RCC 7860 (cell line): ENCODE measurements around the gene TLE7.
A peak's percentile ranks its signal among the peaks of the same experiment; 100 is the strongest.

Experiments used
- DNase-seq: peaks from one replicate; pipeline ENCODE4 v3.0.0-alpha.2; 2015; ENCODE audit warnings: low spot score
- FAIRE-seq: peaks from 2 replicates; lab custom pipeline; 2012; peaks lifted over from hg19 to GRCh38; lab: Jason Lieb, UNC

TLE7 gene

DNA sequence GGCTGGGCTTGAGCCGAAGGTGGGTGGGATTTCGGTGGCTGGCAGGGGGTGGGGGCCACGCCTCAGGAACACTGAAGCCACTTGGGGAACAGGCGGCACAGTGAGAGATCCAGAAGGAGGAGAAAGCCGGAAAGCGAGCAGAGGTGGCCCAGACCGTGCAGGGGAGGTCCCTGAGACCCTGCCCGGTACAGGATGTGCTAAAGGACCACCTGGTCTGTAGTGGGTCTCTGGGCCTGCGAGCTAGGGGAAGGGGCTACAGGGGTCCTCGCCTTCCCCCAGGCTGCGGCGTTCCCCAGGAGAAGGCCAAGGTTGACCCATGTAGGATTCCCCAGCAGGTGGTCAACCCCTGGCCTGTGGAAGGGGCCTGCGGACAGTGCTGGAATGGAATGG, at the start of gene TLE7:
TSS of gene TLE7 (minus strand) at position 4 of the 390 bp plus-strand sequence. CDS start 8,730 bp downstream, outside the sequence.
- DNase-seq (no peak), FAIRE-seq (no peak)

DNA sequence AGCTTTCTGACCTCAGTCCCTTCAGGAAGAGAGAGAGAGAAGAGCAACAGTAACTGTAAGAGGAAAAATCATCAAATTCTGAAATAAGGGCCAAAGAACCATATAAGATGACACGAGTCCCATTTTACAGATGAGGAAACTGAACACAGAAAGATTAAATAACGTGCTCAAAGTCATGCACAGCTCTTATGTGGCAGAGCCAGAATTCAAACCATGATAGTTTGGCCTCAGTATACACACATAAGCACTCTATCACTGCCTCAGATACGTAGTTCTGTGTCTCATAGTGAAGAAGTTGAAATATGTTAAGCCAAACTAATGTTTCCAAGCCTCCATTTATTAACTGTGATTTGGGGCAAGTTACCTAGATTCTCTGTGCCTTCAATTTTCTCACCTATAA, 49.2 kb upstream of the TLE7 start:
- no peak for DNase-seq
- no peak for FAIRE-seq

DNA sequence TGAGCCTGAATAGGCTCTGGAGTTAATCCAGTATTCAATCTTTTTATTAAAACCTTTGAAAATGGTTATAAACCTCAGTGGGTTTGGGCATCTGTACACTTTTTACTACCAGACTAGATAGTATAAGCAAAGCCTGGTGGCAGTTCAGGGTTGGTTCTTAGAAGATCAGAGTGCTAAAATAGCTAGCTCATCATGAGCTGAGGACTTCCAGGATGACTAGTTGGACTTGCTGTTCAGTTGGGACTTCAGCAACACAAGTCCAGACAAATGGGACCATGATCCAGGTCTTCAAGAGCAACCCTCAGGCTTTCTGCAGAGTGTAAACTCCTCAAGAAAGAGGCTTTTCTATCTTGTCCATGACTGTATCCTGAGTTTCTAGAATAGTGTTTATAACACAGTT, 48.5 kb upstream of the TLE7 start:
- no peak for FAIRE-seq
- DNase-seq = no peak

GRCh38 chr16:71489122-71489521, 47.3 kb upstream of the TLE7 start, which contains the start of gene ZNF19:
Gene ZNF19 (minus strand): TSS chr16:71489324. CDS start chr16:71482114, 7,210 bp downstream.
- DNase-seq (no peak), FAIRE-seq (no peak)

DNA sequence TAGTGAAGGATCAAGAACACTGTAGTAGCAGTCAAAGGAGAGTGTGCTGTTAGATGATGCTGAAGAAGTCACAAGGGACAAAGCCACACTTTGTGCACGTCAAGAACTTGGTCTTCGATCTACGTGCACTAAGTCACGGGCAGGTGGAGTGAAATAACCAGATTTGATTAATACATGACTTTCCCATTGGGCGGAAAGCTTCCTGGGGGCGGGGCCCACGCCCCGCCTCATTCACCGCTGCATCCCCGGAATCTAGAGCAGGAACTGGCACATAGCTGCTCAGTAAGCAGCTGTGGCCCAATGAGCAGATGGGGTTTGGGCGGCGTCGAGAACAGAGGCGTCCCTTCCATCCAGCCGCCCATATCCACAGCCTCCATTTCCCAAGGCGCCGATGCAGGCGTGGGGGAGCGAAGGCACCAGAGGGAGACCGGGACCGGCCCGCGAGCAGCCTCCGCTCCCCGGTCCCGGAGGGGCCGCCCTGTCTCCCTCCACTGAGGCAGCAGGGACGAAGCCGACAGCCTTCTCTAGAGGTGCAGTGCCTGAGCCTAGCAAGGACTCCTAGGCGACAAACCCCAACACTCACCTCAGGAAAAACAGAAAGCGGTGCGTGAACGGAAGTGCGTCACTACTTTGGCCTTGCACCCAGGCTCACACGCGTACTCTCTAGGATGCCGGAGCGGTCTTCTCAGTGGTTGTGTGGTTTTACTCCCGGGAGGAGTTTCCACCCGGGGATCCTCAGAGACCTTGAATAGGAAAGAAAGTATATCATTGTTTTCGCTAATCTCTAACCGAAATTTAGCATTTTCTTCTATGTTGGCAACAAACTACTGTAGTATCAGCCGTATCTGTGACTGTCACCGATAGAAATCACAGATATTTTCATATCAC, 42.4 kb upstream of the TLE7 start:
- peak; percentile 73 for FAIRE-seq
- peak; percentile 82 for DNase-seq

- DNase-seq (no peak), FAIRE-seq (no peak)
These were observed 40.7 kb upstream of the TLE7 start for GRCh38 chr16:71482569-71482968.

DNA sequence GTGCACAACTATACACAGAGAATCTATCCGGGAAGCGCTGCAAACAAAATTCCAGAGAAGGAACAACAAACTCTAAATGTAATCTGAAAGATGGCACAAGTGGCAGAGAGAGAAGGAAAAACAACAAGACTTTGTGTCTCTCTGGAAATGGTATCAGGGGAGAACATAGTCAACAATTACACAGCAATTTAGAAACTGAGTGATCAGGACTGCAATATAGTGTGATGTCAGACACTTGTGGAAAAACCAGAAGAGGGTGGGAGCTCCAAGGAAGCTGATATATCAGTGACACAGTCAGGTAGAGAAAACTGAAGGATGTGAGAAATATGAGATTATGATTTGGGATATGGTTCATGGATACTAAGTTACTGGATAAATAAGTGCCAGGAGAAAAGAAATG, 39.1 kb upstream of the TLE7 start:
- DNase-seq = no peak
- FAIRE-seq = no peak

DNA sequence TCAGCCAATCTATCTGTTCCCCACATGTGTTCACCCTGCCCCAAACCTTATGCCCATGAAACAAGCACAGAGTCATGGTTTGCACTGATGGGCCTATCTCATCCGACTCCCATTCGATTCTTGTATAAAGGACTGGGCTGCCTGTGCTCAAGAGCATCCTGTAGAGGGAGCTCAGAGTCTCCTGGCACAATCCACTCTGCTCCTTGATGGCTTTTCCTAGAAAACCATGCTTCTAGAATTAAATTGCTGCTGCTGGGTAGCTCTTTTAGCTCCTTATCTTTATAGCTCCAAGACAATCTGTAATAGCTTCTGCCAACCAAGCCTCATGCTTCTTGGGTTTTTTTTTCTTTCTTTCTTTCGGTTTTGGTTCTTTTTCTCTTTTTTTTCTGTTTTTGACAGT, 37.6 kb upstream of the TLE7 start:
- DNase-seq (no peak), FAIRE-seq (no peak)

- FAIRE-seq (no peak), DNase-seq (no peak)
These were observed 34.7 kb upstream of the TLE7 start for GRCh38 chr16:71476457-71477124.

- FAIRE-seq (peak; percentile 93), DNase-seq (peak; percentile 92)
These were observed 33.0 kb upstream of the TLE7 start for GRCh38 chr16:71474864-71475263.

GRCh38 chr16:71473891-71474290, 32.0 kb upstream of the TLE7 start:
- DNase-seq = peak; percentile 76
- no peak for FAIRE-seq

DNA sequence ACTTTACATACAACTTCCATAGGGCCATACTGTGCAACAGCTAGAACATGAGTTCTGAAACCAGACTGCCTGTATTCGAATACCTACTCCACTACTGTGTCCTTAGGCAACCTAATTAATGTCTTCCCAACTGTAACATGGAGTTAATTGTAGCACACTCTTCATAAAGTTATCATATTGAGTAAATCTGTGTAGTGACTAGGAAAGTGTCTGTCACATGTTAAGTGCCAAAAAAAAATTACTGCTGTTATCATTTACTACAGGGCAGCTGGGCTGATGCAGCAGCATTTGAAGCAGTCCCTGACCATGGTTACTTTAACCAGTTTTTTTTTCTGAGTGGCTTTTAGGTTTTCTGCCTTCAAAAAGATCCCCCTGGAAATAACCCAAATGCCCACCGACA, 31.1 kb upstream of the TLE7 start:
- FAIRE-seq = no peak

DNA sequence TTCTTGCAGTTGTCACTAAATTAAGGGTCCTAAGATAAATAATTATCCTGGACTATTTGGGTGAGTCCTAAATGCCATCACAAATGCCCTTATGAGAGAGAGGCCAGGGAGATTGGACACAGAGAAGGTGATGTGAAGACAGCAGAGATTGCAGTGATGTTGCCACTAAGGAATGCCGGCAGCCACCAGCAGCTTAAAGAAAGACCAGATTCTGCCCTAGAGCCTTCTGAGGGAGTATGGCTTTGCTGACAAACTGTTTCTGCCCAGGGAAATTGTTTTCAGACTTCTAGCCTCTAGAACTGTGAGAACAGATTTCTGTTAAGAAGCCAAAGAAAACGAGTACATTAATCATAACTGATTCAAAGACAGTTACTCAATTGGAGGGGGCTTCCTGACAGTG, 30.2 kb upstream of the TLE7 start:
- FAIRE-seq (no peak), DNase-seq (no peak)

More for the DNA sequence above, 31.1 kb upstream of the TLE7 start:
- no peak for DNase-seq

- DNase-seq (no peak), FAIRE-seq (no peak)
These were observed 26.0 kb upstream of the TLE7 start for GRCh38 chr16:71467810-71468209.

- no peak for FAIRE-seq
- DNase-seq = no peak
These were observed 22.4 kb upstream of the TLE7 start for GRCh38 chr16:71464231-71464630.

- DNase-seq = peak; percentile 55
- no peak for FAIRE-seq
These were observed 20.1 kb upstream of the TLE7 start, which contains the start of gene ZNF23 for GRCh38 chr16:71461686-71462648. Gene ZNF23 (minus strand): TSS chr16:71462247. CDS start chr16:71456796, 5,451 bp downstream.

- FAIRE-seq (no peak), DNase-seq (no peak)
These were observed 19.1 kb upstream of the TLE7 start for GRCh38 chr16:71460941-71461340.

- no peak for FAIRE-seq
- no peak for DNase-seq
These were observed 18.4 kb upstream of the TLE7 start for GRCh38 chr16:71460236-71460635.

- no peak for DNase-seq
- no peak for FAIRE-seq
These were observed 17.7 kb upstream of the TLE7 start for GRCh38 chr16:71459510-71459909.

GRCh38 chr16:71456801-71457200, 14.9 kb upstream of the TLE7 start:
- DNase-seq (no peak), FAIRE-seq (no peak)

DNA sequence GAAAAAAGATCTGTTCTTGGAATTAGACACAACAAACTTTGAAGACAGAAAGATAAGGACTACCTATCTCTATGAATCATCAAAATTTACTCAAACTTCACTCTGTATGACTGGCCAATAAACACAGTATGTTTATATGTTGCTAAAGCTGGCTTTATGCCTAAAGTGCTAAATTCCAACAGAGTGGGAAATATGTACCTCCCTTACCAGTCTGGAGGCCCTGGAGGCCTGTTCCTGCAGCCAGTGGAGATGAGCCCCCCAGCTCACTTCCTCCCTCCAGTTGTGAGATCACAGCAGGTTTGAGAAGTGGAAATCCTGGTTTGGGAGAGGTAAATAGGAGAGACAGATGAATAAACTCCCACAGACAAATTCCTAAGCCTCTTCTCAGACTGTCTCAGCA, 11.2 kb upstream of the TLE7 start:
- FAIRE-seq (no peak), DNase-seq (no peak)
